ENCODE measurements around the gene DYRK4.
A peak's percentile ranks its signal among the peaks of the same experiment; 100 is the strongest.

Gene DYRK4

GRCh38 chr12:4563336-4563735 is 1.3 kb downstream of the DYRK4 start:
- no peak for DNase-seq (ENCODE audit: low read depth, low spot score)

GRCh38 chr12:4564818-4565217 is 2.8 kb downstream of the DYRK4 start:
- DNase-seq (ENCODE audit: low read depth, low spot score), result no peak

DNA sequence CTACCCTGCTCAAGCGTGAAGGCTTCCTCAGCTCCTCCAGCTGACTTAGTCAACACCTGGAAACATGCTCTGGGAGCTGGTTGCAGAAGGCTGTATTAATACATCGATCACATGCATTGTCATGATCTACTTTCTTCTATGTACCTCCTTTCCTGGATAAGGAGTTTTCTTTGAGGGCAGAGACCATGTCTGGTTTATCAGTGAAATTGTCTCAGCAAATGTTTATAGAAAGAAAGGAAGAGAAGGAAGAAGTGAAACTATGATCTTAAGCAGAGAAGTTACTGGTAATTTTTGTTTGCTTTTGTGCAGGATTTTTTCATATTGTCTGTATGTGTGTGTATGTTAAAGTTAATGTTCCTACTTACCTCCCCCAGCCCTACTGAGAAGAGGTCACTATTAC is 4.5 kb downstream of the DYRK4 start:
- DNase-seq (ENCODE audit: low read depth, low spot score), result no peak

DNA sequence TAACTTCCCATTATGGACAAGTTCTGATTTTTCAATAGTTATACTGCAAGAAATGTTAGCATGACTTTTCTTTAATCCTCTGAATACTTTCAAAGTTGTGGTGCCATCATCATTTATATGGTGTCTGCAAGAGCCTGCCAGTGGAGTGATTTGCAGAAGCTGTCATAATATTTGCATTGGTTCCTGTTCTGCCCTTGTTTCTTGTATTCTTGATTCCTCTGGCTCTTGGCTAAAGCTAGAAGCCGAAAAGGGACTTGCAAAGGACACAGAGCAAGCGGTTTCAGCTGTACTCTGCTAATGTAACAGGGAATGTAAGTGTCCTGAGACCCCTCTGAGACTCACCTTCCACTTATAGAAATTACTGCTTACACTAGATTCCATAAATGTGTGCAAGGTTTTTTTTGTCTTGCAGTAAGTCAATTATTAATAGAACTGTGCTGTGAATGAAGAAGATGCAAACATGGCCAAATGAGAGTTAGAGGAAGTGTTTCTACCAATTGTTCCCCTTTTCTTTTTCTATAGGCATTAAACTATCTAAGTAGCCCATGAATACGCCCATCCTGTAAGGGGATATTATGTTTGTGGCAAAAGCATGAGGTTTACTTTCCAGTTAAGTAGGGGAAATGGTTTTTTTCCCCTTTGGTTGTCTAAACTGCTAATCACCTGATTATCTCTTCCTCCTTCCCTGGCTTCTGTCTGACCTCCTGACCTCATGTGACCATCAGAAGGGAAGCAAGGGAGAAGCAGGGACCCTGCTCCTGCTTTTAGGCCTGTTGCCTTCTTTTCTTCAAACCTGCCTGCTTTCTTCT is 5.3 kb downstream of the DYRK4 start:
- no peak for DNase-seq (ENCODE audit: low read depth, low spot score)

GRCh38 chr12:4569261-4569660 is 7.3 kb downstream of the DYRK4 start:
- no peak for DNase-seq (ENCODE audit: low read depth, low spot score)

DNA sequence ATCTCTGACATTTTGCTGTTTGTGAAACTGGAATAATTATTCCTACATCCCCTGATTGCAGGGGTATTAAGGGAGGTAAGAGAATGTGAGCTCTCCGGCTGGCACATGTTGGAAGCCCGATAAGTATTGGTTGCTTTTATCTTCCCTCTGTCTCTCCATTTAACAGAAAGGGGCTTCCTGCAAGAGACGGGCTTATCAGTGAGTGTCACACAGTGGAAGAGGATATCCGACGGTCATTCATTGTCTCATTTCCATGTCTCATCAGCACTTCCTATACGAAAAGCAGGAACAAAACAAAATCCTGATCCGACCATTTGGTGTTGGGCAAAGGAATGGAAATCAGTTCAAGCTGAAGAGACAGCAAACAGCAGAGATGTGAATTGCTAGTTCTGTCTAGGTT is 10.7 kb downstream of the DYRK4 start:
- DNase-seq (ENCODE audit: low read depth, low spot score), result no peak

GRCh38 chr12:4579305-4580102 is 17.5 kb downstream of the DYRK4 start:
- DNase-seq (ENCODE audit: low read depth, low spot score), result no peak

DNA sequence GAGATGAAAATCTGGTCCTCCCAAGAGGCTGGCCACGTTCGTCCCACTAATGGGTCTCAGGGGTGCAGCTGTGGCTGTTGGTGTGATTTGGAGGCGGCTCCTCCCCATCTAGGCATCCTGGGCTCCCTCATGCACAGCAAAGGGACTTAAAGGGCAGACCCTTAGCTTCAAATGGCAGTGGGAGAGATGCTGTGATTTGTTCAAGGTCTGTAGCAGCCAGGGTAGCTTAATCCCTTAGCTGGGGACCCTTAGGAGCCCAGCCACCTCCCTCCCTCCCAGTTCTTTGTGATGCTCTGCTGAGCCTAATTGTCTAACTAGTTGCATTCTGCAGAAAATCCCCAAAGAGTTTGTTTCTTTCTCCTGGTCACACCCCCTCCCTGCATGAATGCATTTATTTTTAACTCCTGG is 18.3 kb downstream of the DYRK4 start:
- no peak for DNase-seq (ENCODE audit: low read depth, low spot score)

DNA sequence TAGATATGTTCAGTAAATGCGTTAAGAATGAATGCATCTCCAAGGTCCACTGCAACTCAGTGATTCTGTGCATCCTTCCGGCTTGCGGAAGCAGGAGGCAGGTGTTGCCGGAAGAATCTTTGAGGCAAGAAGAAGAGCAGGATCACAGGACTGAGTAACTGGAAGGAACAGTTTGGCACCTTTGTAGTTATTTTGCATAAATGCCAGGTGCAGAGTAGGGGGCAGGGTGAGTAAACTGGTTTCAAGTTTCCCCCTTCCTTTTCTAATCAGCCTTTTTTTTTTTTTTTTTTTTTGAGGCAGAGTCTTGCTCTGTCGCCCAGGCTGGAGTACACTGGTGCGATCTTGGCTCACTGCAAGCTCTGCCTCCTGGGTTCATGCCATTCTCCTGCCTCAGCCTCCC is 22.3 kb downstream of the DYRK4 start:
- DNase-seq (ENCODE audit: low read depth, low spot score), result no peak

DNA sequence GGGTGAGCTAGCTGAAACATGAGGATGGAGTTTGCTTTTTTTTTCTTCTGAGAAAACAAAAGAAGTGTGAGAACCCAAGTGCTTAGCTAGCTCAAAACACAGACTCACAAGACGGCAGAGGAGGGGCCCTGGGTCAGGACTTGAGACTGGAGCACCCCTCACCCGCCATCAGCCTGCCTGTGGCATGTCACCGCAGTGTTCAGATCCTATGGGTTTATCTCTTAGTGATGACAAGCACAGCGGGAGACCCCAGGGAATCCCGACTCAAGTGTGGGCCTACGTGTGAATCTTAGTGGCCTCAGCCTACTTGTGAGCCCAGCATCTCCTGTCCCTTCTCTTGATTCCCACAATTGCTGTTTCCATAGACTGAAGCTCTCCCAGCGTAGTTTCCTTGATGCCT is 22.9 kb downstream of the DYRK4 start:
- DNase-seq (ENCODE audit: low read depth, low spot score), result no peak

GRCh38 chr12:4586500-4586899 is 24.5 kb downstream of the DYRK4 start:
- no peak for DNase-seq (ENCODE audit: low read depth, low spot score)

GRCh38 chr12:4587108-4587507 is 25.1 kb downstream of the DYRK4 start:
- DNase-seq (ENCODE audit: low read depth, low spot score), result no peak

DNA sequence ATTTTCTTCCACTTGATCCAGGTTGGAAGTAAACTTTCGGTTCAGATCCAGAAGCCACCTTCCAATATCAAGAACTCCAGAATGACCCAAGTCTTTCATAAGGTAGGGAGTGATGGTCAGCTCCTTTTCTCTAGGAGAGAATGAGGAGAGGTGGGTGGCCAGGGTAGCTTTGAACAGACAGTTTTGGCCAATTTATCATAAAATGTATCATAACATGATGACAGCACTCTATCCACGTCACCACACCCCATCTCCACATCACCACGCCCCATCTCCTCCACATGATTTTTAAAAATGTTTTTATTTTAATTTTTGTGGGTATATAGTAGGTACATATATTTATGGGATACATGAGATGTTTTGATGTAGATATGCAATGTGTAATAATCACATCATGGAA is 26.9 kb downstream of the DYRK4 start:
- DNase-seq (ENCODE audit: low read depth, low spot score), result no peak

DNA sequence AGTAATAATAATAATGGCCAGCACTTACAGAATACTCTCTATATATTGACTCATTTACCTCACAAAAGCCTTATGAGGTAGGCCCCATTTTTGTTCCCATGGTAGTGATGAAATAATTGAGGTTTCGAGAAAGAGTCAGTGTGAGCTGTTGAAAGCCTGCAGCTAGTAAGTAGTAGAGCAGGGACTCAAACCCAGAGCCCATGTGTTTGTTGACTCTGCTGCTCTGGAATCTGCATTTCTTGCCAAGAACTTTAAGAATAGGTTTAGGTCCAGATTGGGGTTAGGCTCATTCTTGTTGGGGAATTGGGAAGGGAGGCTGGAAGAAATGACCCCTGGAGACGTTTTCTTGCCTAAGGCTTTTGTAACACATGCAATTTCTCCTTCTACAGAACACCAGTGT is 27.9 kb downstream of the DYRK4 start:
- no peak for DNase-seq (ENCODE audit: low read depth, low spot score)

DNA sequence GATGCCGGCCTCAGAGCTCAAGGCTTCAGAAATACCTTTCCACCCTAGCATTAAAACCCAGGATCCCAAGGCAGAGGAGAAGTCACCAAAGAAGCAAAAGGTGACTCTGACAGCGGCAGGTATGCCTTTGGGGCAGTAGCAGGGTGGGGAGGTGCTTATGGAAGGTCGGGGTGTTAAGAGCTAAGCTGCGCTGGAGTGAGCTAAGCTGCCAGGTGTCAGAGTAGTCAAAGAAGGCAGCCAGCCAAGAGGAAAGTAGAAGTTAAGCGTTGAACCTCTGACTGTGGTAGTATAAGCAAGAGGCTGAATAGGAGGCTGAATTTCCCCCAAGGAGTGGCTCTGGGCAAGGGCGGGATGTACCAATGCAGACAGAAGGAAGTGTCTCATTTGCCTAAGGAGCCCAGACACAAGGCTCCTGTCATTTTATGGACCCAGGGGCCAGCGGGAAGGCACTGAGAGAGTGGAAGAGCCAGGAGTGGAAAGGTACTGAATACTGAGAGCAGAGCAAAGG is 29.2 kb downstream of the DYRK4 start:
- DNase-seq (ENCODE audit: low read depth, low spot score), result no peak

DNA sequence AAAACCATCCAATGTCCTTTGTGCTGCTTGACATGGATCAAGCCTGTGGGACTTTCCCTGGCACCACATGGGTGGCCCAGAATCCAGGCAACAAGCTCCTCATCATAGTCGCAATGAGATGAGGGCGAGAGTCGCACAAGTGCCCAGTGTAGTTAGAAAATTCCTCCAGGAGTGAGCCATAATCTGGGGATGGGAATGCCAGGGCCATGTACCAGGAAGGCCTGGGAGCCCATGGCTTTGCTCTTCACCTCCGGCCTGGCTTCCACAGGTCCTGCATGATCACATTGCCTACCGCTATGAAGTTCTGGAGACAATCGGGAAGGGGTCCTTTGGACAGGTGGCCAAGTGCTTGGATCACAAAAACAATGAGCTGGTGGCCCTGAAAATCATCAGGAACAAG is 33.9 kb downstream of the DYRK4 start:
- no peak for DNase-seq (ENCODE audit: low read depth, low spot score)

DNA sequence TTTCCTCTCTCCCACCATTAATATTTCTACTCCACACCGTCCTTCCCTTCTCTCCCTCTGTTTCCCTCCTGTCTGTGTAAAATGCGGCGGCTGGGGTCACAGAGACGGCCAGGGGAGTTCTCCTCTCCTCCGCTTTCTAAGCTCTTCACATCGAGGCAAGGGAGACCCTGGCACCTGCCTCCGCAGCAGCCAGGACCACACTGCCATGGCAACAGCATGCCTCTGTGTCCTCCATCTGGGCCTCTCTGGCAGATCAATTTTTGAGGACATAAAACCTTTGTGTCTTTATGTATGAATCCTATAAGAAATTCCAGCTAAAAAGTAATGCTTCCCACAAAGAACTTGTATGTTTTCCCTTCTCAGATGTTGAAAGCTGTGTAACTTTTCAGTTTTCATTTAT is 41.4 kb downstream of the DYRK4 start:
- DNase-seq (ENCODE audit: low read depth, low spot score), result no peak

DNA sequence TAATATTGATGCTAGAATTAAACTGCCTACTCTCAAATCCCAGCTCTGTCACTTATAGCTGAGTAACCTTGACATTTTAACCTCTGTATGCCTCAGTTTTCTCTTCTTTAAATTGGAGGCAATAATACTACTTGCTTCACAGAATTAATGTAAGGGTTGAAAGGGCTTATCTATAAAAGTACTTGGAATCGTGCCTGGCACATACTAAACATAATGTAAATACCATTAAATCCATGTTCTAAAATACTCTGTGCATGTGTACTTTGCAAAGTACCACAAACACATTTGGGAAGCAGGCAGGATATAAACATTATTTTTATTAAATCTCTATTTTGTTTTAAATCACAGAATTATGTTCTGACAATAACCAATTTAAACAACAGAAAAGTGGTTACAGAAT is 41.9 kb downstream of the DYRK4 start:
- no peak for DNase-seq (ENCODE audit: low read depth, low spot score)

- peak; percentile 92 for DNase-seq (ENCODE audit: low read depth, low spot score)
Measured at GRCh38 chr12:4604684-4605193, 42.7 kb downstream of the DYRK4 start.

DNA sequence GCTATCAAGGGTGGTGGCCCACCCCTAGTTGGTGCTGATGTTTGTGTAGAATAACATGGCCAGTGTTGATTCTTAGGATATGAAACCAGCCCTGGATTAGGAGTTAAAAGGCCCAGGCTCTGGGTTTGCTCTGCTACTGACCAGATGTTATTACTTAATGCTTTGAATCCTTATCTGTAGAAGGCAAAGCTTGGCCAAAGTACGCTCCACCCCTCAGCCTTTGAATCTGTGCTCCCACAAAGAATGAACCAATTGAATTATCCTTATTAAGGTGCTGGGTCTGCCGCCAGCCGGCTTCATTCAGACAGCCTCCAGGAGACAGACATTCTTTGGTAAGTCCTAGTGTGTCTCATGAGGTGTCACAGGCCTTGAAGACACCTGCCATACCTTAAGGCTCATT is 45.0 kb downstream of the DYRK4 start:
- no peak for DNase-seq (ENCODE audit: low read depth, low spot score)

DNA sequence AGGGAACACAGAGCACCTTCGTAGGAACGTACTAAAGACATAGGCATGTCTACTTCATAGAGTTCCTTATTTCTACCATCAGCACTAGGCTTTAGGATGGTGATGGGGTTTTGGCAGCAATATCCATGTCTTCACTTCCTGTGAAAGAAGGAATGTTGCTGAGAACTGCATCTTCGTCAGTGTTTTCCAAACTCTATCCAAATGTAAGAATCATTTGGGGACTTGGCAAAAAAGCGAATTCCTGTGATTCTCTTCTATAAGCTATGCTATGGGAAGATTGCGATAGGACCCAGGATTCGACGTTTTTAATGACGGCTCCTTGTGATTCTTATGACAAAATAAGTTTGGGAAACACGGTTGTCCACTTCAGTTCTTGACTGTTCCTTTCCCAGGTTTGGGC is 47.1 kb downstream of the DYRK4 start:
- no peak for DNase-seq (ENCODE audit: low read depth, low spot score)

DNA sequence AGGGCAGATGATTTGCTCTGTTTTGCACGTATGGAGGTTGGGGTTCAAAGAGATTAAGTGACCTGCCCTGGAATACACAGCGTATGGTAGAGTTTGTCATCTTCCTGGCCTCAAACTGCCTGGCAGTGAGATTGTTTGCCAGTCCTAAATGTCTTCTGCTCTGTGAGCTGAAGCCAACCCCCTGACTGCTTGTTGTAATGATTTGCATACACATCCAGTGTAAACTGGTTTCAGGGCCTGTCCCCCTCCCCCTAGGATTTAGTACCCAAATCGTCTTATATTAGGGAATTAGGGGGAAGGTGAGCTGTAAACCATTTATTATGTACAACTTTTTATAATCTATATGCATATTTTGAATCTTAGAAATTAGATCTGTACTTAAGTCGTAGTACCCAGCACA is 48.5 kb downstream of the DYRK4 start:
- no peak for DNase-seq (ENCODE audit: low read depth, low spot score)

DNA sequence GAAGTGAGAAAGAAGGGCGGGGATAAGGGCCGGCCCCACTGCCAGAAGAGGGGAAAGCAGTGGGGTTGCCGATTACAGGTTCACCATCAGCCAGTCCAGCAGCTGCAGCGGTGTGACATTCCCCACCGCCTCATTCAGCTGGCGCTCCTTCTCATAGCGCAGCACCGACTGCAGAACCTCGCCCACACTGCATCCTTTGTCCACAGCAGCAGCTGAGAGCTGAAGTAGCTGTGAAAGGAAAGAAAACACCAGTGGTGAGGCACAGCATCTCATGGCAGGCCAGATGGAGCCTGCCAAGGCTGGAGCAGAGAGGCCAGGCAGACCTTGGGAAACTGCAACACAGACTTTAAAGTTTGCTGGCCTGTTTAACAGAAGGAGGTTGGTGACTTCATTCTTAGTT is 53.7 kb downstream of the DYRK4 start:
- no peak for DNase-seq (ENCODE audit: low read depth, low spot score)
